ENCODE measurements around the gene ACBD3.

ACBD3 gene

GRCh38 chr1:226148121-226148648 is 38.4 kb downstream of the ACBD3 start:
- H3K79me2 ChIP-seq (ENCODE audit: control insufficient read depth, low read length) = no peaks in the 10 kb centered on the region

GRCh38 chr1:226144045-226144444 is 42.5 kb downstream of the ACBD3 start:
- H3K4me1 ChIP-seq (ENCODE audit: control insufficient read depth, low read length) = peaks cover 8% of the 10 kb centered on the region
- H3K36me3 ChIP-seq (ENCODE audit: control insufficient read depth, low read length) = peaks cover 26% of the 10 kb centered on the region

More at GRCh38 chr1:226148121-226148648, 38.4 kb downstream of the ACBD3 start:
- Histone ChIP-seq H3F3A (ENCODE audit: control insufficient read depth, insufficient read depth) (peaks cover 4% of the 10 kb centered on the region; the same call in 1 of the 2 replicates), H3K4me3 (ENCODE audit: low read length) (no peak overlapping the region), H3K9me2 (replicated peaks; ENCODE audit: control insufficient read depth, low read length) (no peaks in the 10 kb centered on the region), H3K27me3 (ENCODE audit: control insufficient read depth, low read length) (no peaks in the 10 kb centered on the region), H3K4me2 (ENCODE audit: low read length) (no peak overlapping the region), H3K36me3 (ENCODE audit: control insufficient read depth, low read length) (peaks cover 49% of the 10 kb centered on the region), H4K20me1 (ENCODE audit: control insufficient read depth, insufficient read depth, low read depth, low read length) (no peaks in the 10 kb centered on the region), H3K9me3 (ENCODE audit: control insufficient read depth, insufficient read depth, low read length) (no peaks in the 10 kb centered on the region), H3K27ac (ENCODE audit: low read depth, low read length) (no peak overlapping the region), H3K4me1 (ENCODE audit: control insufficient read depth, low read length) (peaks cover 8% of the 10 kb centered on the region)
- no peak for TF ChIP-seq CTCF (IDR thresholded peaks at IDR 0.05; ENCODE audit: low read depth, low read length, poor library complexity, severe bottlenecking)

GRCh38 chr1:226135709-226136108 is 50.8 kb downstream of the ACBD3 start:
- Histone ChIP-seq H3K27me3 (ENCODE audit: control insufficient read depth, low read length) (no peaks in the 10 kb centered on the region), H4K20me1 (ENCODE audit: control insufficient read depth, insufficient read depth, low read depth, low read length) (no peaks in the 10 kb centered on the region), H3K79me2 (ENCODE audit: control insufficient read depth, low read length) (no peaks in the 10 kb centered on the region), H3K9me2 (replicated peaks; ENCODE audit: control insufficient read depth, low read length) (no peaks in the 10 kb centered on the region), H3K4me2 (ENCODE audit: low read length) (no peak overlapping the region), H3K4me1 (ENCODE audit: control insufficient read depth, low read length) (peaks cover 36% of the 10 kb centered on the region), H3K9me3 (ENCODE audit: control insufficient read depth, insufficient read depth, low read length) (peaks cover 6% of the 10 kb centered on the region; the same call in 1 of the 2 replicates), H3F3A (ENCODE audit: control insufficient read depth, insufficient read depth) (0 out of 2 replicates have a peak, but pooled peaks cover 3% of the 10 kb centered on the region), H3K36me3 (ENCODE audit: control insufficient read depth, low read length) (no peaks in the 10 kb centered on the region), H3K4me3 (ENCODE audit: low read length) (no peak overlapping the region), H3K27ac (ENCODE audit: low read depth, low read length) (no peak overlapping the region)
- TF ChIP-seq CTCF (IDR thresholded peaks at IDR 0.05; ENCODE audit: low read depth, low read length, poor library complexity, severe bottlenecking) (no peak), EZH2phosphoT487 (IDR thresholded peaks at IDR 0.05; ENCODE audit: borderline replicate concordance, low read length) (no peak)

More at GRCh38 chr1:226144045-226144444, 42.5 kb downstream of the ACBD3 start:
- H3K27ac ChIP-seq (ENCODE audit: low read depth, low read length) = no peak overlapping the region
- H3K27me3 ChIP-seq (ENCODE audit: control insufficient read depth, low read length) = no peaks in the 10 kb centered on the region
- peaks cover 6% of the 10 kb centered on the region; the same call in 1 of the 2 replicates for H3F3A ChIP-seq (ENCODE audit: control insufficient read depth, insufficient read depth)
- H4K20me1 ChIP-seq (ENCODE audit: control insufficient read depth, insufficient read depth, low read depth, low read length) = no peaks in the 10 kb centered on the region
- no peaks in the 10 kb centered on the region for H3K9me3 ChIP-seq (ENCODE audit: control insufficient read depth, insufficient read depth, low read length)
- H3K79me2 ChIP-seq (ENCODE audit: control insufficient read depth, low read length) = no peaks in the 10 kb centered on the region
- no peak overlapping the region for H3K4me2 ChIP-seq (ENCODE audit: low read length)
- no peak for TF ChIP-seq EZH2phosphoT487 (IDR thresholded peaks at IDR 0.05; ENCODE audit: borderline replicate concordance, low read length)
- TF ChIP-seq CTCF (IDR thresholded peaks at IDR 0.05; ENCODE audit: low read depth, low read length, poor library complexity, severe bottlenecking) = no peak
- no peak overlapping the region for H3K4me3 ChIP-seq (ENCODE audit: low read length)
- H3K9me2 ChIP-seq (replicated peaks; ENCODE audit: control insufficient read depth, low read length) = no peaks in the 10 kb centered on the region

Data from DOHH2 (cell line).